Left lung (tissue), 10 donors: Measurements from ENCODE around the gene PPA1. TPM values are rescaled to one million over a fixed set of nuclear protein-coding genes. Genes with fewer than 3 reads are reported as not detected.

Experiments used
- ATAC-seq: fragments of 200-7000 bp; cut with Tn5 transposase; one replicate; pipeline ENCODE4 v1.9.1; 2020; ENCODE audit warnings: moderate library complexity
- DNase-seq, 4 donors: peaks; one replicate each; pipeline ENCODE4 v3.0.0-alpha.2; 2013 to 2020
- H3K27ac ChIP-seq, 2 donors: fragments of 200-600 bp; sonication (generic) in 1 of 2; one replicate each; pipeline versions ENCODE4 v1.5.0 to v1.8.0; 2020 to 2021
- H3K27me3 ChIP-seq, 2 donors: fragments of 200-600 bp; sonication (generic) in 1 of 2; one replicate each; pipeline versions ENCODE4 v1.5.0 to v1.8.0; 2020 to 2021
- H3K36me3 ChIP-seq, 2 donors: fragments of 200-600 bp; sonication (generic) in 1 of 2; one replicate each; pipeline versions ENCODE4 v1.5.0 to v1.8.0; 2020 to 2021
- H3K4me1 ChIP-seq, 2 donors: fragments of 200-600 bp; one replicate each; pipeline ENCODE4 v1.8.0; 2021
- H3K4me3 ChIP-seq, 2 donors: fragments of 200-600 bp; sonication (generic) in 1 of 2; one replicate each; pipeline versions ENCODE4 v1.5.0 to v1.8.0; 2020 to 2021; ENCODE audit warnings: mild to moderate bottlenecking in 1 of 2
- H3K9me3 ChIP-seq, 2 donors: fragments of 200-600 bp; sonication (generic) in 1 of 2; one replicate each; pipeline versions ENCODE4 v1.5.0 to v1.8.0; 2020 to 2021
- CTCF ChIP-seq, 2 donors: fragments of 200-600 bp; sonication (generic) in 1 of 2; IDR thresholded peaks; one replicate each; pipeline versions ENCODE4 v1.5.0 to v1.8.0; 2021; ENCODE audit warnings: antibody characterized with exemption in 2 of 2
- intact Hi-C, 2 donors: fragments of 100-400 bp; cut with DNase I; formaldehyde crosslinking; loops; one replicate each; pipeline versions ENCODE4 v1.11.2 to v1.14.2; 2022
- polyA plus RNA-seq, 6 donors: library from polyadenylated mRNA; unstranded; fragments of 120-200 nt; gene quantifications; one replicate each; pipeline ENCODE4 v1.2.1, GENCODE V29; 2013; ENCODE audit not compliant: insufficient read length in 6 of 6
- total RNA-seq, 2 donors: library from RNA; stranded (reverse); fragmentation: NEBNext Ultra II Directional; extraction: Animal tissue kit (Norgen Biotek cat#: 25700); gene quantifications; one replicate each; pipeline ENCODE4 v1.2.1, GENCODE V29; 2021
- donor health status: DM: no; HTN: yes; CAD: no.
- donor health status: DM: no; HTN: no; CAD: no.

PPA1 gene
- total and polyA plus RNA-seq, 8 donors, result 102 to 231 (median 129) TPM

GRCh38 chr10:70197235-70197945 lies 35.8 kb downstream of the PPA1 start:
- no peak overlapping the region for H3K4me3 ChIP-seq
- H3K9me3 ChIP-seq, result no peaks in the 10 kb centered on the region
- ATAC-seq (no peak), DNase-seq (no peak)
- H3K27ac ChIP-seq, result no peak overlapping the region
- peaks cover 0 to 55% of the 10 kb centered on the region in 2 donors for H3K36me3 ChIP-seq
- H3K27me3 ChIP-seq, result no peaks in the 10 kb centered on the region
- no peak for TF ChIP-seq CTCF (IDR thresholded peaks at IDR 0.05)
- intact Hi-C loops, result no loop called here
- peaks cover 8 to 19% of the 10 kb centered on the region in 2 donors for H3K4me1 ChIP-seq

- no peak for TF ChIP-seq CTCF (IDR thresholded peaks at IDR 0.05)
- H3K4me1 ChIP-seq, result peaks cover 30 to 59% of the 10 kb centered on the region in 2 donors
- no peaks in the 10 kb centered on the region for H3K27me3 ChIP-seq
- no peaks in the 10 kb centered on the region for H3K9me3 ChIP-seq
- H3K36me3 ChIP-seq, result peaks cover 0 to 16% of the 10 kb centered on the region in 2 donors
- DNase-seq, result no peak
- intact Hi-C loops, result no loop called here
- peak; percentile 4 for ATAC-seq
- no peak overlapping the region for H3K4me3 ChIP-seq
- peak overlapping the region; percentile 74 to 90 for H3K27ac ChIP-seq
These were observed 39.8 kb downstream of the PPA1 start for GRCh38 chr10:70193391-70193844.

- Histone ChIP-seq H3K27ac (peak overlapping the region; percentile 74 to 90), H3K9me3 (no peaks in the 10 kb centered on the region), H3K27me3 (no peaks in the 10 kb centered on the region), H3K4me3 (no peak overlapping the region), H3K4me1 (peaks cover 30 to 59% of the 10 kb centered on the region in 2 donors), H3K36me3 (peaks cover 0 to 6% of the 10 kb centered on the region in 2 donors)
- ATAC-seq (peak; percentile 46), DNase-seq (peak in 2 of 4 donors; percentile 40 to 57)
- TF ChIP-seq CTCF (IDR thresholded peaks at IDR 0.05), result no peak
- intact Hi-C loops, result no loop called here
These were observed 40.8 kb downstream of the PPA1 start for GRCh38 chr10:70192326-70192968.

- ATAC-seq (peak; percentile 81), DNase-seq (peak in 2 of 4 donors; percentile 64 to 76)
- Histone ChIP-seq H3K4me3 (no peak overlapping the region), H3K27me3 (no peaks in the 10 kb centered on the region), H3K4me1 (peaks cover 30 to 59% of the 10 kb centered on the region in 2 donors), H3K36me3 (peaks cover 0 to under 1% of the 10 kb centered on the region in 2 donors), H3K27ac (peak overlapping the region; percentile 74 to 90), H3K9me3 (no peaks in the 10 kb centered on the region)
- intact Hi-C loops, result no loop called here
- TF ChIP-seq CTCF (IDR thresholded peaks at IDR 0.05), result no peak
These were observed 41.3 kb downstream of the PPA1 start for GRCh38 chr10:70191972-70192305.
